Lung (tissue), 12 donors: ENCODE data around the gene GOLT1B. TPM values are rescaled to one million over a fixed set of nuclear protein-coding genes. Genes with fewer than 3 reads are reported as not detected.

Experiments used
- ATAC-seq: fragments of 200-7000 bp; cut with Tn5 transposase; one replicate; pipeline ENCODE4 v1.9.1; 2020; ENCODE audit warnings: moderate number of reproducible peaks; ENCODE audit not compliant: insufficient read depth, low FRiP score
- DNase-seq, 3 donors: peaks; one replicate each; pipeline ENCODE4 v3.0.0-alpha.2; 2013 to 2017
- H3K27ac ChIP-seq, 2 donors: one replicate each; pipeline ENCODE4 v1.5.1; 2013; ENCODE audit warnings: mild to moderate bottlenecking in 2 of 2, moderate library complexity in 2 of 2, control low read depth in 1 of 2, inconsistent platforms in 1 of 2, low read depth in 1 of 2, low read length in 1 of 2
- H3K27me3 ChIP-seq, 3 donors: one replicate each; pipeline ENCODE4 v1.5.1; 2013; ENCODE audit warnings: low read length in 2 of 3; ENCODE audit not compliant: control insufficient read depth in 3 of 3, insufficient read depth in 3 of 3
- H3K36me3 ChIP-seq, 4 donors: one replicate each; pipeline ENCODE4 v1.5.1; 2013; ENCODE audit warnings: low read length in 4 of 4, mild to moderate bottlenecking in 1 of 4, moderate library complexity in 1 of 4; ENCODE audit not compliant: control insufficient read depth in 4 of 4, insufficient read depth in 4 of 4
- H3K4me1 ChIP-seq, 5 donors: one replicate each; pipeline ENCODE4 v1.5.1; 2013; ENCODE audit warnings: low read length in 5 of 5, mild to moderate bottlenecking in 2 of 5, moderate library complexity in 1 of 5; ENCODE audit not compliant: control insufficient read depth in 5 of 5, insufficient read depth in 5 of 5
- H3K4me3 ChIP-seq: one replicate; pipeline ENCODE4 v1.5.1; 2013; ENCODE audit warnings: mild to moderate bottlenecking, control low read depth, moderate library complexity
- H3K9ac ChIP-seq, 2 donors: one replicate each; pipeline ENCODE4 v1.5.1; 2013; ENCODE audit warnings: low read length in 2 of 2, control low read depth in 1 of 2; ENCODE audit not compliant: insufficient read depth in 1 of 2
- H3K9me3 ChIP-seq, 4 donors: one replicate each; pipeline ENCODE4 v1.5.1; 2013; ENCODE audit warnings: low read length in 3 of 4, mild to moderate bottlenecking in 1 of 4, moderate library complexity in 1 of 4; ENCODE audit not compliant: control insufficient read depth in 4 of 4, insufficient read depth in 3 of 4
- CTCF ChIP-seq: IDR thresholded peaks from 2 replicates; pipeline ENCODE4 v1.5.1; 2012; ENCODE audit warnings: mild to moderate bottlenecking; ENCODE audit errors: control extremely low read depth, extremely low read depth
- WGBS, 2 donors: extraction: QIAGEN DNeasy Blood & Tissue Kit; methylation state at CpG; one replicate each; pipeline ENCODE4 v1.1.7; 2013; 5-methylcytosine and 5-hydroxymethylcytosine counted together
- polyA plus RNA-seq, 2 donors: library from polyadenylated mRNA; stranded (reverse); fragments of 200-250 nt; gene quantifications; one replicate each; pipeline ENCODE4 v1.2.1, GENCODE V29; 2013
- total RNA-seq, 2 donors: library from RNA; depleted of rRNA in 1 of 2; stranded (reverse); fragments of >200 nt in 1 of 2; gene quantifications; one replicate each; pipeline ENCODE4 v1.2.1, GENCODE V29; 2014 to 2021
- donor health status: control.
- donor health status: control.
- donor health status: Bipolar disorder and iron deficiency.
- donor health status: healthy.
- donor health status: DM: yes; HTN: yes; CAD: no.

GOLT1B gene
- total and polyA plus RNA-seq, 4 donors = 23.9 to 35.0 (median 30.8) TPM

DNA sequence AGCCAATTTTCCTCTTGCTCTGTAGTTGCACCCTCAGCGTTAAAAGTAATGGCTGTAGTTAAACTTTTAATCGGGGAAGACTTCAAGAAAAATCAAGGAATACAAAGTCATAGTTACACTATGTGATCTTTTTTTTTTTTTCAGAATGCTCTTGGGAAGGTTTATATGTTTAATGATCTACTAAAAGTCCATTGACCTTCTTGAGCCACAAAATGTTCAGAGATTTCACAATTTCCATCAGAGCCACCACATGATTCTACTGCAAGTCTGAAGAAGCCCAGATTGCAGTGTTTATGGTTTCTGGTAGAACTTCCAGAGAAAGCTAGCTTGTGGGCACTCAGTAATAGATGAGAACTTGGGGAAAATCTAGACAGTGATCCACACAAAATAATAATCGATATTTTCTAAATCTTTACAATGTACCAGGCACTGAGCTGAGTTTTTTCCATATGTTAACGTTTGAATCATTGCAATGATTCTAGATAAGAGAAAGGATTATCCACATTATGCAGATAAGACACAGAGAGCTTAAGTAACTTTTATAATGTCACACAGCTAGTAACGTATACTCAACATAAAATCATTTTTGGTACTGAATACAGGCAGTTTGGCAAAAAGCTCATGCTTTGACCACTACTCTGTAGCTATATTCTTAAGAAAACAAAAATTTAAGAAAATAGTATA lies 64.8 kb downstream of the GOLT1B start:
- 86 to 88% methylated on average over 5 of the region's 5 CpGs for WGBS, 2 donors
- DNase-seq = no peak
- Histone ChIP-seq H3K27ac (no peak overlapping the region), H3K4me3 (no peak overlapping the region), H3K36me3 (no peaks in the 10 kb centered on the region), H3K9me3 (no peaks in the 10 kb centered on the region), H3K9ac (no peak overlapping the region), H3K27me3 (no peaks in the 10 kb centered on the region), H3K4me1 (no peaks in the 10 kb centered on the region)
- ATAC-seq = no peak
- TF ChIP-seq CTCF = no peak

GRCh38 chr12:21566907-21567394 lies 65.4 kb downstream of the GOLT1B start:
- ATAC-seq = no peak
- 91 to 94% methylated on average over 3 of the region's 3 CpGs for WGBS, 2 donors
- no peak for TF ChIP-seq CTCF

More at GRCh38 chr12:21566907-21567394, 65.4 kb downstream of the GOLT1B start:
- Histone ChIP-seq H3K4me1 (no peaks in the 10 kb centered on the region), H3K9me3 (no peaks in the 10 kb centered on the region), H3K27ac (no peak overlapping the region), H3K4me3 (no peak overlapping the region), H3K27me3 (no peaks in the 10 kb centered on the region), H3K36me3 (no peaks in the 10 kb centered on the region), H3K9ac (no peak overlapping the region)
- no peak for DNase-seq

Other genes with a start within 250 kb of the GOLT1B start
- gene SLCO1A2, start 166.9 kb upstream of the GOLT1B start, total RNA-seq = 1 to 10 TPM in 1 of 2 donors, under 1 TPM in 1; 0.34 to 1.1 TPM
- gene SLCO1A2, start 166.9 kb upstream of the GOLT1B start, polyA plus RNA-seq = under 1 TPM in 1 of 2 donors, not detected in 1; 0.33 TPM
- gene IAPP, start 128.9 kb upstream of the GOLT1B start, total RNA-seq = not detected
- gene IAPP, start 128.9 kb upstream of the GOLT1B start, polyA plus RNA-seq = under 1 TPM in 1 of 2 donors, not detected in 1; 0.01 TPM
- 10 to 100 TPM; 21.3 to 28.2 TPM for gene PYROXD1, start 64.1 kb upstream of the GOLT1B start, total RNA-seq
- gene PYROXD1, start 64.1 kb upstream of the GOLT1B start, polyA plus RNA-seq = 10 to 100 TPM; 13.3 to 15.3 TPM
- gene RECQL, start 154 bp upstream of the GOLT1B start, total RNA-seq = 10 to 100 TPM; 34.7 to 36.0 TPM
- gene RECQL, start 154 bp upstream of the GOLT1B start, polyA plus RNA-seq = 10 to 100 TPM; 13.8 to 24.5 TPM
- 10 to 100 TPM in 1 of 2 donors, under 1 TPM in 1; 0.58 to 24.0 TPM for gene SPX, start 24.5 kb downstream of the GOLT1B start, total RNA-seq
- under 1 TPM; 0.09 to 0.51 TPM for gene SPX, start 24.5 kb downstream of the GOLT1B start, polyA plus RNA-seq
- gene GYS2, start 103.1 kb downstream of the GOLT1B start, total RNA-seq = not detected
- gene GYS2, start 103.1 kb downstream of the GOLT1B start, polyA plus RNA-seq = under 1 TPM; 0.03 to 0.10 TPM
- gene LDHB, start 156.1 kb downstream of the GOLT1B start, total RNA-seq = 100 to 1,000 TPM; 437 to 480 TPM
- 100 to 1,000 TPM; 370 to 551 TPM for gene LDHB, start 156.1 kb downstream of the GOLT1B start, polyA plus RNA-seq